ENCODE data around the gene SPTBN1. TPM values are rescaled to one million over a fixed set of nuclear protein-coding genes. Genes with fewer than 3 reads are reported as not detected.

Gene SPTBN1
- total and polyA plus RNA-seq, 2 of the 4 experiments (the other 2 are of a cell fraction): 49.1 to 241 TPM

DNA sequence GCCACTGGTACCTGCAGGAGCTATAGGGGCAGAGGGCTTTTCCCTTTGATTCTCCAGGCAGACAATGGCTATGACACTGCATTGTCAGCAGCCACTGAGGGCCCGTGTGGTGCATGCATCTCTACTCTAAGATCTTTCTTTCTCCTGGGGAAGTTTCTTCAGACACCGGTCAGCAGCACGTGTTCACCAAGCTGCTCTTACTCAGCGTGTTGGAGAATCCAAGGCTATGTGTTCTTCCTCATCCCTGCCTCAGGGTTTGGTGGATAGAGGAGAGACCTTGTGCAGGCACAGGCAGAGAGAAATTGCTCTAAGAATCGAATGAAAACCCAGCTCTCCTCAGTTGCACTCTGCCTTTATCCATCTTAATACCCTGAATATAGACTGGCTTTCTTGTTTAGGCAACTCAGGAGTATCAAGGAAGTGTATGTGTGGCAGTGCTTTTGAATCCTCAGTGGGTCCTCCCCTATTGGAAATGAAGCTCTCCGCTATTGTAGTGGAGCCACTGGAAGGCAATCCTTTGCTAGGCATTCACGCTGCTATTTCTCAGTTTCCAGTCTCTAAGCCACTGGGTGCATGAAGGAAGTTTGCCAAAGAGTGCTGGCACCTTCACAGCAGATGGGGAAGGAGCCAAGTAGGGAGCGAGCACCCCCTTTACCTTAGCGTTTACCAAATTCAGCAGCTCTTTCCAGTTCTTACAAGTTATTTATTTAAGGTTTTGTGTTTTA is 180.4 kb downstream of the SPTBN1 start (continued):
- TF ChIP-seq, protein P1, sequence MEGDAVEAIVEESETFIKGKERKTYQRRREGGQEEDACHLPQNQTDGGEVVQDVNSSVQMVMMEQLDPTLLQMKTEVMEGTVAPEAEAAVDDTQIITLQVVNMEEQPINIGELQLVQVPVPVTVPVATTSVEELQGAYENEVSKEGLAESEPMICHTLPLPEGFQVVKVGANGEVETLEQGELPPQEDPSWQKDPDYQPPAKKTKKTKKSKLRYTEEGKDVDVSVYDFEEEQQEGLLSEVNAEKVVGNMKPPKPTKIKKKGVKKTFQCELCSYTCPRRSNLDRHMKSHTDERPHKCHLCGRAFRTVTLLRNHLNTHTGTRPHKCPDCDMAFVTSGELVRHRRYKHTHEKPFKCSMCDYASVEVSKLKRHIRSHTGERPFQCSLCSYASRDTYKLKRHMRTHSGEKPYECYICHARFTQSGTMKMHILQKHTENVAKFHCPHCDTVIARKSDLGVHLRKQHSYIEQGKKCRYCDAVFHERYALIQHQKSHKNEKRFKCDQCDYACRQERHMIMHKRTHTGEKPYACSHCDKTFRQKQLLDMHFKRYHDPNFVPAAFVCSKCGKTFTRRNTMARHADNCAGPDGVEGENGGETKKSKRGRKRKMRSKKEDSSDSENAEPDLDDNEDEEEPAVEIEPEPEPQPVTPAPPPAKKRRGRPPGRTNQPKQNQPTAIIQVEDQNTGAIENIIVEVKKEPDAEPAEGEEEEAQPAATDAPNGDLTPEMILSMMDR (conservative IDR thresholded peaks at IDR 0.05; ENCODE audit: low read depth, low read length): no peak
- TF ChIP-seq BHLHE40 (IDR thresholded peaks at IDR 0.05; ENCODE audit: low read depth, low read length): no peak

DNA sequence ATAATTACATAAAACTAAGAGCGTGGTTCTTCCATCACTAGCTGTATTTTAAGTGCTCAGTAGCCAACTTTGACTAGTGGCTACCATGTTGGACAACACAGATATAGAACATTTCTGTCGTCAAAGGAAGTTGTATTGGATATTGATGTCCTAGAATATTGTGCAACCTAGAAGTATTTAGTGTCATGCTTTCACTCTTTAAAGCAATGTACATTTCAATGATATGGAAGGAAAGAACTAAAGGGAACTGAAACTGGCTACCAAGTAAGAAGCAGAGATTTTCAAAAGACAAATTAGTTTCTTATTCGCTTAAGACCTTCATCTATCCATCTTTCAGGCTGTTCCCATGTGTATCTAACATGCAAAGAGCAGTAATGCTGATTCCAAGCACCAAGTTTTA is 182.0 kb downstream of the SPTBN1 start:
- Histone ChIP-seq H2AFZ (replicated peaks; ENCODE audit: low read length, poor library complexity) (no peak overlapping the region), H3K14ac (replicated peaks; ENCODE audit: low read depth, low read length) (no peak overlapping the region), H3K9me3 (ENCODE audit: control insufficient read depth, insufficient read depth, low read length) (no peaks in the 10 kb centered on the region), H2BK20ac (ENCODE audit: low read depth, low read length) (no peak overlapping the region), H2AK5ac (ENCODE audit: low read depth, low read length) (no peak overlapping the region), H3K27me3 (ENCODE audit: control insufficient read depth, insufficient read depth, low read length) (no peaks in the 10 kb centered on the region), H2BK5ac (ENCODE audit: low read depth, low read length, poor library complexity, severe bottlenecking) (no peak overlapping the region), H2BK15ac (ENCODE audit: low read depth, low read length) (no peak overlapping the region), H3K9me1 (ENCODE audit: insufficient read depth, low read length) (peaks cover 28% of the 10 kb centered on the region), H3K4me3 (ENCODE audit: insufficient read depth, low read depth, low read length) (no peak overlapping the region), H3K4ac (ENCODE audit: low read depth, low read length) (no peak overlapping the region), H4K20me1 (ENCODE audit: insufficient read depth, low read length) (no peaks in the 10 kb centered on the region), H4K5ac (ENCODE audit: low read depth, low read length) (no peak overlapping the region), H3K79me1 (ENCODE audit: low read depth in 1 of 2, low read length in 2 of 2) (peaks cover 35 to 64% of the 10 kb centered on the region in 2 experiments), H2BK120ac (ENCODE audit: low read depth, low read length) (no peak overlapping the region), H3K27ac (ENCODE audit: insufficient read depth, low read length) (no peak overlapping the region), H3K56ac (ENCODE audit: extremely low read depth, insufficient read depth, low read length) (no peak overlapping the region), H3K36me3 (ENCODE audit: control insufficient read depth, insufficient read depth, low read length) (peaks cover 15% of the 10 kb centered on the region), H3K4me2 (ENCODE audit: low read depth, low read length) (no peak overlapping the region; the same call in 1 of the 2 replicates), H4K91ac (ENCODE audit: insufficient read depth, low read depth, low read length) (no peak overlapping the region), H3K23ac (ENCODE audit: low read depth, low read length) (no peak overlapping the region), H3K9ac (ENCODE audit: low read depth, low read length) (no peak overlapping the region), H4K8ac (ENCODE audit: low read depth in 2 of 2, low read length in 2 of 2) (no peak overlapping the region), H2AK9ac (replicated peaks; ENCODE audit: low read depth, low read length, poor library complexity) (no peak overlapping the region), H3K18ac (ENCODE audit: low read depth, low read length) (no peak overlapping the region), H3K4me1 (ENCODE audit: control insufficient read depth, insufficient read depth, low read length) (peaks cover 18% of the 10 kb centered on the region)
- ChIA-PET CTCF (no interaction called here), POLR2A (ENCODE audit: unreplicated experiment) (no interaction called here)
- in situ Hi-C loops (cut with MboI; ENCODE audit: low sequenced_read_pairs) (no loop called here), intact Hi-C loops (cut with micrococcal nuclease) (loop anchor here (5.0 kb wide), 1 partner anchor 181 kb away; the partner anchor contains the start of gene SPTBN1), dilution Hi-C loops (cut with HindIII; ENCODE audit: low sequenced_read_pairs, unreplicated experiment) (no loop called here)
- no peak for DNase-seq
- no CpG with 5 or more reads among the region's 3 CpGs for WGBS, 2 experiments (ENCODE audit: extremely low coverage in 2 of 2, insufficient read length in 1 of 2)
- TF ChIP-seq MAZ (IDR thresholded peaks at IDR 0.05; ENCODE audit: borderline replicate concordance, low read depth, low read length): no peak
- peak; percentile 56; the same call in 1 of the 2 replicates for TF ChIP-seq CEBPB (IDR thresholded peaks at IDR 0.05; ENCODE audit: low read depth, low read length)
- no peak for ATAC-seq (ENCODE audit: low read depth)
- no TSS peak for BruUV-seq (replicated peaks)

Measured in IMR-90 (cell line).